ENCODE data around the gene U2AF1L4.

The U2AF1L4 gene

DNA sequence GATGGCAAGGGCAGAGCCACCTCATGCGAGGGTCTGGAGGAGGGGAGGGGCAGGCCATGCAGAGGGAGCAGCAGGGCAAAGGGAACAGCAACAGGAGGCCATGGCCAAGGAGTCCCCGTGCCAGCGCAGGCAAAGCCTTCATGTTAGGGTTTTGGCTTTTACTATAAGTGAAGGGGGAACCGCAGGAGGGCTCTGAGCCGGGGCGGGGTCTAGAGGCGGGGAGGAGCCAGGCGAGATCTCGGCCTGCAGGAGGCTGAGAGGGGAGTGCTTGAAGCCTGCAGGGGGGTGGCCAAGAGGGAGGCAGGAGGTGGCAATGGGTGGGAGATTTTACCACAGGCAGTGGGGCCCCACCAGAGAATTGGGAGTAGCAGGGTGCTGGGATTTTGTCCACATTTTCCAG lies 36.4 kb upstream of the U2AF1L4 start:
- peaks cover 5% of the 10 kb centered on the region; the same call in 1 of the 2 replicates for H3K4me1 ChIP-seq
- H3K9me3 ChIP-seq = no peaks in the 10 kb centered on the region
- no peak for DNase-seq
- TF ChIP-seq, protein P1, sequence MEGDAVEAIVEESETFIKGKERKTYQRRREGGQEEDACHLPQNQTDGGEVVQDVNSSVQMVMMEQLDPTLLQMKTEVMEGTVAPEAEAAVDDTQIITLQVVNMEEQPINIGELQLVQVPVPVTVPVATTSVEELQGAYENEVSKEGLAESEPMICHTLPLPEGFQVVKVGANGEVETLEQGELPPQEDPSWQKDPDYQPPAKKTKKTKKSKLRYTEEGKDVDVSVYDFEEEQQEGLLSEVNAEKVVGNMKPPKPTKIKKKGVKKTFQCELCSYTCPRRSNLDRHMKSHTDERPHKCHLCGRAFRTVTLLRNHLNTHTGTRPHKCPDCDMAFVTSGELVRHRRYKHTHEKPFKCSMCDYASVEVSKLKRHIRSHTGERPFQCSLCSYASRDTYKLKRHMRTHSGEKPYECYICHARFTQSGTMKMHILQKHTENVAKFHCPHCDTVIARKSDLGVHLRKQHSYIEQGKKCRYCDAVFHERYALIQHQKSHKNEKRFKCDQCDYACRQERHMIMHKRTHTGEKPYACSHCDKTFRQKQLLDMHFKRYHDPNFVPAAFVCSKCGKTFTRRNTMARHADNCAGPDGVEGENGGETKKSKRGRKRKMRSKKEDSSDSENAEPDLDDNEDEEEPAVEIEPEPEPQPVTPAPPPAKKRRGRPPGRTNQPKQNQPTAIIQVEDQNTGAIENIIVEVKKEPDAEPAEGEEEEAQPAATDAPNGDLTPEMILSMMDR (IDR thresholded peaks at IDR 0.05; ENCODE audit: low read depth, low read length) = no peak
- no peak overlapping the region for H3K4me3 ChIP-seq (ENCODE audit: low read depth, low read length)
- H3K36me3 ChIP-seq = peaks cover 5% of the 10 kb centered on the region; the same call in 1 of the 2 replicates
- H3K27me3 ChIP-seq = no peaks in the 10 kb centered on the region

DNA sequence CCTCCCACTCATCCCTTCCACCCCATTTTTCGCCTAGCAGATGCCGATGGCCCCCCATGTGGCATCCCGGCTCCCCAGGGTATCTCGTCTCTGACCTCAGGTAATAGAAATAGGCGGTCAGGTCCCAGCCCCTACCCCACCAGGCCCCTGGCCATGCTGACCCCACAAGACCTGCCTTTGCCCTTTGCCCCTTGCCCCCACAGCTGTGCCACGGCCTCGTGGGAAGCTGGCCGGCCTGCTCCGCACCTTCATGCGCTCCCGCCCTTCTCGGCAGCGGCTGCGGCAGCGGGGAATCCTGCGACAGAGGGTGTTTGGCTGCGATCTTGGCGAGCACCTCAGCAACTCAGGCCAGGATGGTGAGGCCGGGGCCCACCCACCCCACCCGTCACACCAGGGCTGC lies 35.5 kb upstream of the U2AF1L4 start:
- H3K36me3 ChIP-seq = peaks cover 5% of the 10 kb centered on the region; the same call in 1 of the 2 replicates

DNA sequence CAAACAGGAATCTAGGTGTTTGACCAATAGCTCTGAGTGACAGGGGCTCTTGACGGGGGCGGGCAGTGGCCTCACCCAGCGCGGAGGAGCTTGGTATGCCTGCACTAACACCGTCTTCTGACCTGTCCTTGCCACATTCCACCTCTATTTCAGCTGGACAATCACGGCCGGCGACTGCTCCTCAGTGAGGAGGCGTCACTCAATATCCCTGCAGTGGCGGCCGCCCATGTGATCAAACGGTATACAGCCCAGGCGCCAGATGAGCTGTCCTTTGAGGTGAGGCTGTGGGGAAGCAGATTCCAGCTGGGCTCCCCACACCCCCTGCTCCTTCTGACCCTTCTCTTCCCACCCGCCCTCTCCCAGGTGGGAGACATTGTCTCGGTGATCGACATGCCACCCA lies 34.8 kb upstream of the U2AF1L4 start:
- Histone ChIP-seq H3K4me3 (ENCODE audit: low read depth, low read length) (no peak overlapping the region), H3K27me3 (no peaks in the 10 kb centered on the region), H3K9me3 (no peaks in the 10 kb centered on the region), H3K4me1 (peaks cover 6% of the 10 kb centered on the region), H3K36me3 (peaks cover 5% of the 10 kb centered on the region; the same call in 1 of the 2 replicates)
- TF ChIP-seq, protein P1 (IDR thresholded peaks at IDR 0.05; ENCODE audit: low read depth, low read length) = no peak
- DNase-seq = no peak

More for the DNA sequence above, 35.5 kb upstream of the U2AF1L4 start:
- no peaks in the 10 kb centered on the region for H3K9me3 ChIP-seq
- no peaks in the 10 kb centered on the region for H3K27me3 ChIP-seq
- TF ChIP-seq, protein P1 (IDR thresholded peaks at IDR 0.05; ENCODE audit: low read depth, low read length) = no peak
- peaks cover 6% of the 10 kb centered on the region for H3K4me1 ChIP-seq
- no peak for DNase-seq
- H3K4me3 ChIP-seq (ENCODE audit: low read depth, low read length) = no peak overlapping the region

DNA sequence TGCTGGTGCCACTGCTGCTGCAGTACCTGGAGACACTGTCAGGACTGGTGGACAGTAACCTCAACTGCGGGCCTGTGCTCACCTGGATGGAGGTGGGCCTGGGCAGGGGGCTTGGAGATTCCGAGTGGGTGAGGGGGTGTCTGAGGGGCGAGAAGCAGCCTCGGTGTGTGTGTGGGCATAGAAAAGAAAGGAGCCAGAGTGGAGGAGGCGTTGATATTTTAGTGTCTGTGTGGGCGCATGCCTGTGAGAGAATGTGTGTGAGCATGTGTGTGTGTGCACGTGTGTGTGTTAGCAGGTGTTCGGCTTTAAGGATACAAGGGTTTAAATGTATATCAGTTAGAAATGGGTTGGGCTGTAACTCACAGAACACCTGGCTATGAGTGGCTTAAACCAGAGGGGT lies 33.8 kb upstream of the U2AF1L4 start:
- H3K27me3 ChIP-seq = no peaks in the 10 kb centered on the region
- H3K9me3 ChIP-seq = no peaks in the 10 kb centered on the region
- DNase-seq = no peak
- TF ChIP-seq, protein P1 (IDR thresholded peaks at IDR 0.05; ENCODE audit: low read depth, low read length) = no peak
- no peak overlapping the region for H3K4me3 ChIP-seq (ENCODE audit: low read depth, low read length)
- H3K4me1 ChIP-seq = peaks cover 6% of the 10 kb centered on the region
- peaks cover 5% of the 10 kb centered on the region; the same call in 1 of the 2 replicates for H3K36me3 ChIP-seq

DNA sequence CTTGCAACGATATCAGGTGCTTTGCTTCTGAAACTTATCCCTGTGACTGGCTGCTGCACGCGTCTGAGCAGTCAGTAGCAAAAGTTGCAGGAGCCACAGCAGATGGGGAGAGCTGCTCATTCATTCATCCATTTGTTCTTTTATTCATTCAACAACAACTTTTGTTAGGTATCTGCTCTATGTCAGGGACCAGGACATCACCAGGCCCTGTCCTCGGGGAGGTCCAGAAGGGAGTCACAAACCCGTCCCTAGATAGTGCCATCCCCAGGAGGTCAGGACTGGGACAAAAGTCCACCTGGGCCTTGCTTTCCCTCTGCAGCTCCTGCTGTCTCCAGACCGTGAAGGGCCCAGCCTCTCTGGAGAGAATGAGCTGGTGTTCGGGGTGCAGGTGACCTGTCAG lies 32.7 kb upstream of the U2AF1L4 start:
- Histone ChIP-seq H3K4me1 (peaks cover 6% of the 10 kb centered on the region), H3K4me3 (ENCODE audit: low read depth, low read length) (no peak overlapping the region), H3K9me3 (no peaks in the 10 kb centered on the region), H3K36me3 (peaks cover 5% of the 10 kb centered on the region; the same call in 1 of the 2 replicates), H3K27me3 (no peaks in the 10 kb centered on the region)
- TF ChIP-seq, protein P1 (IDR thresholded peaks at IDR 0.05; ENCODE audit: low read depth, low read length) = no peak
- no peak for DNase-seq

DNA sequence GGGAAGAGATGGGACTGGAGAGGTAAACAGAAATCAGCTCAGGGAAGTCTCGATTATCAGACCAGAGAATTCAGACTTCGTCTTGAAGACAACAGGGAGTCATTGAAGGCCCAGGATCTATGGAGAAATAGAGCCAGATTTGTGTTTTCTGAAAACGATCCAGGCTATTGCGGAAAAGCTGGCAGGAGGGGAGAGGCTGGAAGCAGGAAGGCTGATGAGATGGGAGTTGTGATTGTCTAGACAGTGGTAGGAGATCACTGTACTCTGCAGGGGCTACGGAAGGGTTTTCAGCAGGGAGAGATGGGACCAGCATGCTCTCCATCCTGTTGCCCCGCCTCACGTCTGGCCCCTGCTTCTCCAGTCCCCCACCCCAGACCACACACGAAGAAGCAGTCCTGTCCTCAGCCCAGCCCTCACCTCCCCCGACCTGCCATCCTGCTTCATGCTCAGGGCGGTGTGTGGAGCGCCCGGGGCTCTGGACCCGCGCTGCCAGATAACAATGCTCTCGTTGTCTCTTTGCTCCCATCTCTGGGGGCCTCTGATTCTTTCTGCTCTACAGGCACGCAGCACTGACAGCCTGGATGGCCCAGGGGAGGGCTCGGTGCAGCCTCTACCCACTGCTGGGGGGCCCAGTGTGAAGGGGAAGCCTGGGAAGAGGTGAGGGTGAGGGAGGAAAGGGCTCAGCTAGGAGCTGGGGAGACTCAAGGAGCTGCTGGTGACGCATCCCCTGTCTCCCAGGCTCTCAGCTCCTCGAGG lies 32.0 kb upstream of the U2AF1L4 start:
- H3K27me3 ChIP-seq = no peaks in the 10 kb centered on the region
- no peaks in the 10 kb centered on the region for H3K9me3 ChIP-seq
- TF ChIP-seq, protein P1 (IDR thresholded peaks at IDR 0.05; ENCODE audit: low read depth, low read length) = no peak
- no peak overlapping the region for H3K4me3 ChIP-seq (ENCODE audit: low read depth, low read length)
- peaks cover 2% of the 10 kb centered on the region; the same call in 1 of the 2 replicates for H3K36me3 ChIP-seq
- DNase-seq = no peak
- H3K4me1 ChIP-seq = peaks cover 6% of the 10 kb centered on the region
